ENCODE measurements around the gene ANKFN1.

ANKFN1 gene

GRCh38 chr17:56557682-56558081, 404.4 kb downstream of the ANKFN1 start:
- no peak for TF ChIP-seq CTCF (IDR thresholded peaks at IDR 0.05; ENCODE audit: low read depth, low read length, missing control alignments)
- Histone ChIP-seq H3K36me3 (replicated peaks) (no peaks in the 10 kb centered on the region), H3K4me3 (ENCODE audit: low read depth, low read length) (no peak overlapping the region), H3K27ac (no peak overlapping the region), H3K27me3 (replicated peaks) (no peaks in the 10 kb centered on the region)
- in situ Hi-C loops (cut with HindIII; ENCODE audit: low pct_ligation_motif_present, low sequenced_read_pairs) = no loop called here
- DNase-seq = no peak

GRCh38 chr17:56558088-56558487, 404.8 kb downstream of the ANKFN1 start:
- Histone ChIP-seq H3K36me3 (replicated peaks) (no peaks in the 10 kb centered on the region), H3K4me3 (ENCODE audit: low read depth, low read length) (no peak overlapping the region), H3K27ac (no peak overlapping the region), H3K27me3 (replicated peaks) (no peaks in the 10 kb centered on the region)
- no peak for TF ChIP-seq CTCF (IDR thresholded peaks at IDR 0.05; ENCODE audit: low read depth, low read length, missing control alignments)
- in situ Hi-C loops (cut with HindIII; ENCODE audit: low pct_ligation_motif_present, low sequenced_read_pairs) = no loop called here
- DNase-seq = no peak
